Neuronal stem cell (in vitro differentiated cells): ENCODE measurements around the gene MBOAT7.
"Not testable (repeated sequence)": the region's sequence is repeated elsewhere in the genome, so short reads cannot be mapped to it uniquely, and the experiment has no call there.

Experiments
- DNase-seq: peaks from one replicate; pipeline ENCODE4 v3.0.0-alpha.2; 2013; ENCODE audit warnings: low spot score
- H2AFZ ChIP-seq: one replicate; pipeline ENCODE4 v1.6.1; 2013; ENCODE audit warnings: mild to moderate bottlenecking, low read length, inconsistent platforms
- H2AK5ac ChIP-seq: 2 replicates; pipeline ENCODE4 v1.6.1; 2013; ENCODE audit warnings: low read depth, mild to moderate bottlenecking, inconsistent platforms, low read length, moderate library complexity, mixed read lengths
- H2BK120ac ChIP-seq: 2 replicates; pipeline ENCODE4 v1.6.1; 2013; ENCODE audit warnings: low read depth, mild to moderate bottlenecking, inconsistent platforms, low read length, moderate library complexity, mixed read lengths
- H2BK12ac ChIP-seq: one replicate; pipeline ENCODE4 v1.6.1; 2013; ENCODE audit warnings: low read length, inconsistent platforms
- H2BK15ac ChIP-seq: 2 replicates; pipeline ENCODE4 v1.6.1; 2013; ENCODE audit warnings: mild to moderate bottlenecking, low read length, inconsistent platforms, mixed read lengths
- H2BK5ac ChIP-seq: one replicate; pipeline ENCODE4 v1.6.1; 2013; ENCODE audit warnings: inconsistent platforms, mild to moderate bottlenecking, low read length, moderate library complexity
- H3K14ac ChIP-seq: one replicate; pipeline ENCODE4 v1.6.1; 2013; ENCODE audit warnings: low read length, inconsistent platforms
- H3K18ac ChIP-seq: 2 replicates; pipeline ENCODE4 v1.6.1; 2013; ENCODE audit warnings: low read length, inconsistent platforms
- H3K23ac ChIP-seq: 2 replicates; pipeline ENCODE4 v1.6.1; 2013; ENCODE audit warnings: low read depth, mild to moderate bottlenecking, mixed read lengths, low read length, inconsistent platforms; ENCODE audit not compliant: poor library complexity
- H3K27ac ChIP-seq: replicated peaks from 3 replicates; pipeline ENCODE4 v1.5.1; 2013; ENCODE audit warnings: low read length, inconsistent platforms
- H3K27me3 ChIP-seq, 3 experiments: 2 replicates each; pipeline ENCODE4 v1.6.1; 2013; ENCODE audit warnings: low read length in 3 of 3, mild to moderate bottlenecking in 2 of 3, inconsistent platforms in 1 of 3, low read depth in 1 of 3, mixed read lengths in 1 of 3, moderate library complexity in 1 of 3; ENCODE audit not compliant: control insufficient read depth in 3 of 3, insufficient read depth in 3 of 3
- H3K36me3 ChIP-seq, 2 donors: replicated peaks in 1 of 2; 2 replicates each; pipeline ENCODE4 v1.6.1; 2013; ENCODE audit warnings: low read length in 2 of 2; ENCODE audit not compliant: control insufficient read depth in 2 of 2, insufficient read depth in 2 of 2
- H3K4ac ChIP-seq: 2 replicates; pipeline ENCODE4 v1.6.1; 2013; ENCODE audit warnings: inconsistent platforms, mild to moderate bottlenecking, low read length, moderate library complexity
- H3K4me1 ChIP-seq, 2 donors: 1 replicate in 1 of 2; 2 replicates in 1 of 2; pipeline ENCODE4 v1.6.1; 2013; ENCODE audit warnings: low read length in 2 of 2, low read depth in 1 of 2; ENCODE audit not compliant: control insufficient read depth in 2 of 2, insufficient read depth in 1 of 2
- H3K4me2 ChIP-seq: one replicate; pipeline ENCODE4 v1.6.1; 2013; ENCODE audit warnings: mild to moderate bottlenecking, low read length, inconsistent platforms; ENCODE audit not compliant: insufficient read depth, poor library complexity, severe bottlenecking
- H3K4me3 ChIP-seq, 2 donors: 2 replicates each; pipeline ENCODE4 v1.5.1; 2013; ENCODE audit warnings: low read length in 2 of 2, mild to moderate bottlenecking in 2 of 2, inconsistent platforms in 1 of 2, moderate library complexity in 1 of 2
- H3K79me1 ChIP-seq: one replicate; pipeline ENCODE4 v1.6.1; 2013; ENCODE audit warnings: low read depth, mild to moderate bottlenecking, inconsistent platforms, low read length, moderate library complexity
- H3K9ac ChIP-seq: one replicate; pipeline ENCODE4 v1.6.1; 2013; ENCODE audit warnings: mild to moderate bottlenecking, low read depth, low read length, inconsistent platforms; ENCODE audit not compliant: poor library complexity
- H3K9me3 ChIP-seq, 2 donors: replicated peaks in 1 of 2; 2 replicates each; pipeline versions ENCODE3 to v1.6.1; 2013; ENCODE audit warnings: low read length in 2 of 2, mild to moderate bottlenecking in 2 of 2, inconsistent platforms in 1 of 2, low read depth in 1 of 2, mixed read lengths in 1 of 2, moderate library complexity in 1 of 2; ENCODE audit not compliant: control insufficient read depth in 2 of 2, insufficient read depth in 1 of 2
- H4K8ac ChIP-seq: one replicate; pipeline ENCODE4 v1.6.1; 2013; ENCODE audit warnings: low read depth, mild to moderate bottlenecking, inconsistent platforms, low read length, moderate library complexity
- H4K91ac ChIP-seq: one replicate; pipeline ENCODE4 v1.6.1; 2013; ENCODE audit warnings: low read length, low read depth, mild to moderate bottlenecking, inconsistent platforms; ENCODE audit not compliant: poor library complexity
- WGBS, 2 donors: extraction: QIAGEN DNeasy Blood & Tissue Kit; methylation state at CpG; one replicate each; pipeline ENCODE4 v1.1.7; 2013; ENCODE audit warnings: missing lambda C conversion rate in 2 of 2, mixed read lengths in 1 of 2; ENCODE audit not compliant: insufficient read length in 2 of 2, insufficient replicate concordance in 1 of 2; ENCODE audit errors: extremely low coverage in 2 of 2; 5-methylcytosine and 5-hydroxymethylcytosine counted together

The MBOAT7 gene

DNA sequence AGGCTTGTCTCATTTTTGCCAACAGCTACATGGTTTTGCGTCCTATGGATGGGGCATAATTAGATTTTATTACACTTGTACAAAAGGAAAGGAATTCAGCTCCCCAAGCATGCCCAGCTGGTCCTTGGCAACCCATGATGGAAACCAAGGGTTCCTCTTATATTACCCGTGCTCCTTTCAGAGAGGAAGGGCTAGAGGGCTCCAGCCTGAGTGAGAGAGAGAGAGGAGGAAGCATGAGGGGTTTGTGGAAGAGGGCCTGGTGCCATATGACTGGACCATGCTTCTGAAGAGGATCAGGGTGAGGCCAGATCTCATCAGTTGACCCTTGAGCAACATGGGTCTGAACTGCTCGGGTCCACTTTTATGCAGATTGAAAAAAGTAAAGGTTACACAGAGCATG is 7.7 kb upstream of the MBOAT7 start:
- no peak overlapping the region for H3K18ac ChIP-seq
- H3K79me1 ChIP-seq: peaks cover under 1% of the 10 kb centered on the region
- H3K4ac ChIP-seq: no peak overlapping the region
- H2BK5ac ChIP-seq: no peak overlapping the region
- H3K9me3 ChIP-seq: no peaks in the 10 kb centered on the region
- no peak overlapping the region for H4K91ac ChIP-seq
- H3K27ac ChIP-seq: no peak overlapping the region
- no peak overlapping the region for H4K8ac ChIP-seq
- no peak overlapping the region for H3K4me3 ChIP-seq
- peaks cover 15 to 64% of the 10 kb centered on the region in 2 donors for H3K36me3 ChIP-seq
- no peak overlapping the region for H3K4me2 ChIP-seq
- H3K4me1 ChIP-seq: peaks cover 7 to 12% of the 10 kb centered on the region in 2 donors
- WGBS, 2 donors: no CpG with 5 or more reads among the region's 3 CpGs
- H3K27me3 ChIP-seq: no peaks in the 10 kb centered on the region
- no peak overlapping the region for H2BK15ac ChIP-seq
- no peak overlapping the region for H2BK120ac ChIP-seq
- no peak overlapping the region for H3K9ac ChIP-seq
- no peak overlapping the region for H3K23ac ChIP-seq
- no peak overlapping the region for H2BK12ac ChIP-seq
- no peak overlapping the region for H2AK5ac ChIP-seq
- no peak for DNase-seq
- H2AFZ ChIP-seq: no peak overlapping the region
- H3K14ac ChIP-seq: no peak overlapping the region

DNA sequence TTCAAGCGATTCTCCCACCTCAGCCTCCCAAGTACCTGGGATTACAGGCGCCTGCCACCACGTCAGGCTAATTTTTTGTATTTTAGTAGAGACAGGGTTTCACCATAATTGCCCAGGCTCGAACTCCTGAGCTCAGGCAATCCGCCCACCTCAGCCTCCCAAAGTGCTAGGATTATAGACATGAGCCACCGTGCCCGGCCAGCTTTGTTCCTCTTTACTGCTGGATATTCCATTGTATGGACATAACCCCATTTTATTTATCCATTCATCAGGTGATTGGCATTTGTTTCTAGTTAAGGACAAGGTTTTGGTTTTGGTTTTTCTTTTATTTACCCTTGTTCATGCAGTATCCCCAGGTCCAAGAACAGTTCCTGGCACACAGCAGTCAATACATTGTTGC is 7.2 kb upstream of the MBOAT7 start:
- H3K14ac ChIP-seq: no peak overlapping the region
- H2BK15ac ChIP-seq: no peak overlapping the region
- no peak overlapping the region for H3K4me3 ChIP-seq
- no peak overlapping the region for H3K27ac ChIP-seq
- H3K79me1 ChIP-seq: peaks cover 4% of the 10 kb centered on the region
- H3K36me3 ChIP-seq: peaks cover 10 to 62% of the 10 kb centered on the region in 2 donors
- H2AFZ ChIP-seq: no peak overlapping the region
- H2AK5ac ChIP-seq: no peak overlapping the region
- WGBS, 2 donors: no CpG with 5 or more reads among the region's 7 CpGs
- no peak overlapping the region for H3K18ac ChIP-seq
- H3K23ac ChIP-seq: no peak overlapping the region
- no peak overlapping the region for H3K4ac ChIP-seq
- no peak overlapping the region for H4K8ac ChIP-seq
- H3K9ac ChIP-seq: no peak overlapping the region
- no peak overlapping the region for H3K4me2 ChIP-seq
- H3K9me3 ChIP-seq: no peaks in the 10 kb centered on the region
- H2BK12ac ChIP-seq: no peak overlapping the region
- no peaks in the 10 kb centered on the region for H3K27me3 ChIP-seq
- peaks cover 5 to 12% of the 10 kb centered on the region in 2 donors for H3K4me1 ChIP-seq
- DNase-seq: no peak
- H2BK5ac ChIP-seq: no peak overlapping the region
- no peak overlapping the region for H2BK120ac ChIP-seq
- H4K91ac ChIP-seq: no peak overlapping the region

DNA sequence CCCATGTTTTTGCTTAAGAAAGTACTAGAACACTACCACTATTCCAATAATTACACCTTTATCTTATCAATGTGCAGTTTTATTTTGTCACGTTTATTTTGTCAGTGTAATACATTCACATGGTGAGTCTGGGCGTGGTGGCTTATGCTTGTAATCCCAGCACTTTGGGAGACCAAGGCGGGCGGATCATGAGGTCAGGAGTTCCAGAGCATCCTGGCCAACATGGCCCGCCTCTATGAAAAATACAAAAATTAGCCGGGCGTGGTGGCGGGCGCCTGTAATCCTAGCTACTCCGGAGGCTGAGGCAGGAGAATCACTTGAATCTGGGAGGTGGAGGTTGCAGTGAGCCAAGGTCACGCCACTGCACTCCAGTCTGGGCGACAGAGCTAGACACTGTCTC is 5.1 kb upstream of the MBOAT7 start:
- not testable (repeated sequence) for H3K27ac ChIP-seq, H3K9me3 ChIP-seq, H2AK5ac ChIP-seq, H3K14ac ChIP-seq, H2BK15ac ChIP-seq, DNase-seq, H3K4me2 ChIP-seq, H2BK5ac ChIP-seq, H3K4me3 ChIP-seq, H2BK12ac ChIP-seq, H3K79me1 ChIP-seq, H4K91ac ChIP-seq, H3K18ac ChIP-seq, H3K4me1 ChIP-seq, H2BK120ac ChIP-seq, H3K4ac ChIP-seq, H2AFZ ChIP-seq, H3K27me3 ChIP-seq, H3K23ac ChIP-seq, H3K9ac ChIP-seq, H4K8ac ChIP-seq
- peaks cover 9 to 56% of the 10 kb centered on the region in 2 donors for H3K36me3 ChIP-seq
- WGBS, 2 donors: no CpG with 5 or more reads among the region's 12 CpGs

DNA sequence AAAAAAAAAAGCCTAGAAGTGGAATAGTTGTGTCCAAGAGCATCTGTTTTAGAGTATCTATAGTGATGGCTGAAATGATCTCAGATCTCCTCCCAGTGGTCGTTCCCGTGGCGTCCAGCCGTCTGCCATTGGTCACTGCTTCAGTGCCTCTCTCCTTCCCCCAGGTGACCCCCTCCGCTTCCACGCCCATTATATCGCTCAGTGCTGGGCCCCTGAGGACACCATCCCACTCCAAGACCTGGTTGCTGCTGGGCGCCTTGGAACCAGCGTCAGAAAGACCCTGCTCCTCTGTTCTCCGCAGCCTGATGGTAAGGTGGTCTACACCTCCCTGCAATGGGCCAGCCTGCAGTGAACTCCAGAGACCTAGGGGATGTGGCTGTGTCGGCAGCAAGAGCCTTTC is 3.6 kb upstream of the MBOAT7 start:
- Histone ChIP-seq H3K9me3 (no peaks in the 10 kb centered on the region), H2AK5ac (no peak overlapping the region), H3K27ac (no peak overlapping the region), H2BK15ac (no peak overlapping the region), H3K27me3 (no peaks in the 10 kb centered on the region), H3K4me1 (peaks cover 7 to 8% of the 10 kb centered on the region in 2 donors), H3K4me2 (no peak overlapping the region), H3K4ac (no peak overlapping the region), H2BK120ac (no peak overlapping the region), H3K14ac (no peak overlapping the region), H4K91ac (no peak overlapping the region), H2BK5ac (no peak overlapping the region), H3K4me3 (no peak overlapping the region), H3K9ac (no peak overlapping the region), H3K79me1 (peaks cover 9% of the 10 kb centered on the region), H3K23ac (no peak overlapping the region), H4K8ac (no peak overlapping the region), H3K18ac (no peak overlapping the region), H2BK12ac (no peak overlapping the region), H3K36me3 (peaks cover 9 to 52% of the 10 kb centered on the region in 2 donors), H2AFZ (no peak overlapping the region)
- no CpG with 5 or more reads among the region's 11 CpGs for WGBS, 2 donors
- DNase-seq: no peak
